Spleen (tissue), 13 donors: ENCODE data around the gene RSPH9. TPM values are rescaled to one million over a fixed set of nuclear protein-coding genes. Genes with fewer than 3 reads are reported as not detected.

Source experiments
- DNase-seq: peaks from one replicate; pipeline ENCODE4 v3.0.0-alpha.2; 2020
- H3K27ac ChIP-seq, 8 donors: fragments of 200-600 bp; sonication (generic) in 7 of 8; 1 replicate in 4 of 8; 2 replicates in 4 of 8; pipeline versions ENCODE4 v1.5.0 to v1.8.0; 2016 to 2021; ENCODE audit warnings: inconsistent platforms in 4 of 8, mild to moderate bottlenecking in 4 of 8, moderate library complexity in 1 of 8
- H3K27me3 ChIP-seq, 7 donors: fragments of 200-600 bp; sonication (generic) in 6 of 7; replicated peaks in 1 of 7; 1 replicate in 4 of 7; 2 replicates in 3 of 7; pipeline versions ENCODE4 v1.5.0 to v1.8.0; 2016 to 2021; ENCODE audit warnings: inconsistent platforms in 3 of 7, mild to moderate bottlenecking in 1 of 7
- H3K36me3 ChIP-seq, 6 donors: fragments of 200-600 bp; sonication (generic) in 5 of 6; 1 replicate in 4 of 6; 2 replicates in 2 of 6; pipeline versions ENCODE4 v1.5.0 to v1.8.0; 2016 to 2021; ENCODE audit warnings: inconsistent platforms in 2 of 6
- H3K4me1 ChIP-seq, 6 donors: fragments of 200-600 bp; sonication (generic) in 5 of 6; 1 replicate in 3 of 6; 2 replicates in 3 of 6; pipeline versions ENCODE4 v1.5.0 to v1.8.0; 2016 to 2021; ENCODE audit warnings: inconsistent platforms in 3 of 6
- H3K4me3 ChIP-seq, 8 donors: fragments of 200-600 bp; sonication (generic) in 7 of 8; 1 replicate in 4 of 8; 2 replicates in 4 of 8; pipeline versions ENCODE4 v1.5.0 to v1.8.0; 2016 to 2021; ENCODE audit warnings: inconsistent platforms in 4 of 8, mild to moderate bottlenecking in 4 of 8, moderate library complexity in 2 of 8
- H3K9me3 ChIP-seq, 8 donors: fragments of 200-600 bp; sonication (generic) in 7 of 8; 1 replicate in 4 of 8; 2 replicates in 4 of 8; pipeline versions ENCODE4 v1.5.0 to v1.8.0; 2016 to 2021; ENCODE audit warnings: inconsistent platforms in 4 of 8
- POLR2A ChIP-seq, 3 donors: fragments of 450-650 bp; IDR thresholded peaks; one replicate each; pipeline ENCODE4 v1.5.1; 2017; ENCODE audit warnings: antibody characterized with exemption in 3 of 3, mild to moderate bottlenecking in 1 of 3
- POLR2AphosphoS5 ChIP-seq, 3 donors: sonication (generic); formaldehyde crosslinking; IDR thresholded peaks; one replicate each; pipeline ENCODE4 v1.5.1; 2017; ENCODE audit warnings: antibody characterized with exemption in 3 of 3
- WGBS, 5 donors: extraction: QIAGEN DNeasy Blood & Tissue Kit in 3 of 5; methylation state at CpG; one replicate each; pipeline versions ENCODE4 v1.1.5 to v1.1.7; 2013 to 2018; 5-methylcytosine and 5-hydroxymethylcytosine counted together
- intact Hi-C: fragments of 100-400 bp; cut with DNase I; formaldehyde crosslinking; loops from one replicate; pipeline ENCODE4 v1.15.0; 2023; ENCODE audit warnings: low total_unique reads
- long read RNA-seq, 2 donors: transcript quantifications; one replicate each; lab custom pipeline, GENCODE V29; 2026
- polyA plus RNA-seq, 3 donors: library from polyadenylated mRNA; stranded (reverse); fragments of 200-250 nt; gene quantifications; one replicate each; pipeline ENCODE4 v1.2.1, GENCODE V29; 2013
- total RNA-seq, 7 donors: library from RNA; depleted of rRNA in 3 of 7; stranded (reverse); fragments of >200 nt in 3 of 7; fragmentation: NEBNext Ultra II Directional in 4 of 7; extraction: Animal tissue kit (Norgen Biotek cat#: 25700) in 4 of 7; gene quantifications; one replicate each; pipeline versions ENCODE4 v1.1.0 to v1.2.1, GENCODE V29; 2016 to 2021
- TF ChIP-seq, protein P1 (sequence below), 11 experiments: fragments of 200-600 bp in 7 of 11; fragments of 450-650 bp in 4 of 11; sonication (generic) in 4 of 11; IDR thresholded peaks in 8 of 11; conservative IDR thresholded peaks in 3 of 11; 1 replicate in 7 of 11; 2 replicates in 4 of 11; pipeline versions ENCODE4 v1.4.0 to v1.8.0; 2016 to 2021; ENCODE audit warnings: antibody characterized with exemption in 11 of 11, inconsistent platforms in 4 of 11, mild to moderate bottlenecking in 1 of 11
- donor health status: healthy with polysubstance abuse.
- donor health status: DM: no; HTN: no; CAD: no; lungs with moderate emphysema.
- donor health status: DM: no; HTN: no; CAD: no.
- donor health status: Bipolar disorder and iron deficiency.
- donor health status: healthy.
- donor health status: DM: no; HTN: no; CAD: no.
- donor health status: DM: yes; HTN: yes; CAD: no.

The RSPH9 gene
- total RNA-seq (under 1 TPM in 4 of 7 donors, not detected in 3; 0.18 to 0.63 (median 0.26) TPM), polyA plus RNA-seq (under 1 TPM; 0.17 to 0.35 (median 0.20) TPM)
- long read RNA-seq, donor 1, partial matches to known transcripts: 0 of 50 reads
- long read RNA-seq, donor 1, other reads (novel, unspliced or antisense): 50 of 50 reads
- long read RNA-seq, donor 2, partial matches to known transcripts: 0 of 26 reads
- long read RNA-seq, donor 2, other reads (novel, unspliced or antisense): 26 of 26 reads

GRCh38 chr6:43644940-43645612, at the start of gene RSPH9:
Gene RSPH9 (plus strand): TSS chr6:43645036. CDS start chr6:43645099, 63 bp downstream.
- H3K4me1 ChIP-seq: peaks cover 4 to 34% (median 14%) of the 10 kb centered on the region in 6 donors
- no peaks in the 10 kb centered on the region for H3K27me3 ChIP-seq
- intact Hi-C loops: no loop called here
- peak within 1 kb of the TSS in 7 of 8 donors; percentile 45 to 85 (median 74) for H3K27ac ChIP-seq
- peak; percentile 92 for DNase-seq
- H3K9me3 ChIP-seq: no peaks in the 10 kb centered on the region
- peaks cover 0 to 38% (median 26%) of the 10 kb centered on the region in 6 donors for H3K36me3 ChIP-seq
- TF ChIP-seq POLR2A (IDR thresholded peaks at IDR 0.05) (no peak), POLR2AphosphoS5 (IDR thresholded peaks at IDR 0.05) (peak in 2 of 3 donors; percentile 24 to 58)
- peak within 1 kb of the TSS; percentile 39 to 78 (median 52) for H3K4me3 ChIP-seq
- 5 to 14% (median 6%) methylated on average over 38 to 52 of the region's 52 CpGs for WGBS, 5 donors

GRCh38 chr6:43600595-43600994, 44.2 kb upstream of the RSPH9 start:
- Histone ChIP-seq H3K36me3 (peaks cover 3 to 93% (median 62%) of the 10 kb centered on the region in 6 donors), H3K9me3 (no peaks in the 10 kb centered on the region), H3K27me3 (no peaks in the 10 kb centered on the region), H3K4me1 (no peaks in the 10 kb centered on the region), H3K27ac (no peak overlapping the region), H3K4me3 (no peak overlapping the region)
- 95 to 100% (median 99%) methylated on average over 2 of the region's 2 CpGs for WGBS, 5 donors
- intact Hi-C loops: no loop called here
- TF ChIP-seq POLR2A (IDR thresholded peaks at IDR 0.05) (no peak), POLR2AphosphoS5 (IDR thresholded peaks at IDR 0.05) (no peak)
- TF ChIP-seq, protein P1, sequence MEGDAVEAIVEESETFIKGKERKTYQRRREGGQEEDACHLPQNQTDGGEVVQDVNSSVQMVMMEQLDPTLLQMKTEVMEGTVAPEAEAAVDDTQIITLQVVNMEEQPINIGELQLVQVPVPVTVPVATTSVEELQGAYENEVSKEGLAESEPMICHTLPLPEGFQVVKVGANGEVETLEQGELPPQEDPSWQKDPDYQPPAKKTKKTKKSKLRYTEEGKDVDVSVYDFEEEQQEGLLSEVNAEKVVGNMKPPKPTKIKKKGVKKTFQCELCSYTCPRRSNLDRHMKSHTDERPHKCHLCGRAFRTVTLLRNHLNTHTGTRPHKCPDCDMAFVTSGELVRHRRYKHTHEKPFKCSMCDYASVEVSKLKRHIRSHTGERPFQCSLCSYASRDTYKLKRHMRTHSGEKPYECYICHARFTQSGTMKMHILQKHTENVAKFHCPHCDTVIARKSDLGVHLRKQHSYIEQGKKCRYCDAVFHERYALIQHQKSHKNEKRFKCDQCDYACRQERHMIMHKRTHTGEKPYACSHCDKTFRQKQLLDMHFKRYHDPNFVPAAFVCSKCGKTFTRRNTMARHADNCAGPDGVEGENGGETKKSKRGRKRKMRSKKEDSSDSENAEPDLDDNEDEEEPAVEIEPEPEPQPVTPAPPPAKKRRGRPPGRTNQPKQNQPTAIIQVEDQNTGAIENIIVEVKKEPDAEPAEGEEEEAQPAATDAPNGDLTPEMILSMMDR (IDR thresholded peaks at IDR 0.05 in 8 of 11, conservative IDR thresholded peaks at IDR 0.05 in 3 of 11): no peak
- DNase-seq: no peak

DNA sequence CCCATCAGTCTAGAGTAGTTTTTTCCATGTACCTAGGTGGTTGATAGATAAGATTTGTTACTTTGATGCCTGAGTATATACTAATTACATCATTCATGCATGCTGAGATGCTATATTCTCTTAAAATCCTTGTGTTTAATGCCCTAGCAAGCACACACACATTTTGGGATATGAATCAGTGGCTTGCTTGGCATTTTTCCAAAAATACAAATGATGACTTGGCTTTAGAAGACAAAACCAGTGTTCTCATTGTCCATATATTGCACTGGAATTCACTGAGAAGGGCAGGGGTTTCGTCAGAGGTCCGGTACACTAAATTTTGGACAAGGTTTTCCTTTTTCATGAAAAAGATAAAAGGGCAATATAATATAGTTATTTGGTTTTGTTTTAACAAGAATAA, 40.7 kb upstream of the RSPH9 start:
- H3K36me3 ChIP-seq: peaks cover 3 to 88% (median 62%) of the 10 kb centered on the region in 6 donors
- no peaks in the 10 kb centered on the region for H3K9me3 ChIP-seq
- intact Hi-C loops: no loop called here
- no peak overlapping the region for H3K4me3 ChIP-seq
- WGBS, 5 donors: 95 to 100% (median 96%) methylated on average over 2 of the region's 2 CpGs
- no peak overlapping the region for H3K27ac ChIP-seq
- peaks cover 0 to 14% (median 8%) of the 10 kb centered on the region in 6 donors for H3K4me1 ChIP-seq
- TF ChIP-seq, protein P1 (IDR thresholded peaks at IDR 0.05 in 8 of 11, conservative IDR thresholded peaks at IDR 0.05 in 3 of 11): no peak
- TF ChIP-seq POLR2AphosphoS5 (IDR thresholded peaks at IDR 0.05): no peak
- TF ChIP-seq POLR2A (IDR thresholded peaks at IDR 0.05): no peak
- no peaks in the 10 kb centered on the region for H3K27me3 ChIP-seq
- no peak for DNase-seq

DNA sequence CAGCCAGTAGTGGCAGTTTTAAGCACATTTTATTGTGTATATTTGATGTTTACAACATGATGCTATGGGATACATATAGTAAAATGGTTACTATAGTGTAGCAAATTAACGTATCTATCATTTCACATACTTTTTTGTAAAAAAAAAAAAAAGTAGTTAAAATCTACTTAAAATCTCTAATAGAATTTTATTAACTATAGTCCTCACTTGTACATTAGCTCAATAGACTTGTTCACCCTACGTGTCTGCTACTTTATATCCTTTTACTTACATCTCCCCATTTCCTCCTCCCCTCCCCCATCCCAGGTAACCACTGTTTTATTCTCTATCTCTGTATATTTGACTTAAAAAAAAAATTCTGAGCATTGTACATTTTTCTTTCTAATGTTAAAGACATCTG, 38.8 kb upstream of the RSPH9 start:
- peaks cover 3 to 87% (median 65%) of the 10 kb centered on the region in 6 donors for H3K36me3 ChIP-seq
- H3K9me3 ChIP-seq: no peaks in the 10 kb centered on the region
- H3K27me3 ChIP-seq: no peaks in the 10 kb centered on the region
- intact Hi-C loops: loop anchor here (5.0 kb wide), 1 partner anchor 471 kb away; no protein-coding TSS in a partner anchor
- TF ChIP-seq, protein P1 (IDR thresholded peaks at IDR 0.05 in 8 of 11, conservative IDR thresholded peaks at IDR 0.05 in 3 of 11): no peak
- no peak for TF ChIP-seq POLR2AphosphoS5 (IDR thresholded peaks at IDR 0.05)
- TF ChIP-seq POLR2A (IDR thresholded peaks at IDR 0.05): no peak
- H3K4me1 ChIP-seq: peaks cover 0 to 14% (median 8%) of the 10 kb centered on the region in 6 donors
- H3K27ac ChIP-seq: no peak overlapping the region
- no peak overlapping the region for H3K4me3 ChIP-seq
- no peak for DNase-seq
- WGBS, 5 donors: 91 to 96% (median 92%) methylated on average over 2 of the region's 2 CpGs
